Endodermal cell (in vitro differentiated cells): ENCODE measurements around the gene TMSB10. TPM values are rescaled to one million over a fixed set of nuclear protein-coding genes. Genes with fewer than 3 reads are reported as not detected.

Experiments
- DNase-seq: peaks from one replicate; pipeline ENCODE4 v3.0.0-alpha.2; 2017
- H3K27ac ChIP-seq: 2 replicates; pipeline ENCODE4 v1.5.1; 2013; ENCODE audit warnings: mild to moderate bottlenecking, low read depth, low read length, moderate library complexity
- H3K27me3 ChIP-seq: 2 replicates; pipeline ENCODE4 v1.6.1; 2013; ENCODE audit warnings: mild to moderate bottlenecking, low read length, moderate library complexity; ENCODE audit not compliant: insufficient read depth, control insufficient read depth, poor library complexity, severe bottlenecking
- H3K36me3 ChIP-seq: 2 replicates; pipeline ENCODE4 v1.7.0; 2013; ENCODE audit warnings: mild to moderate bottlenecking, low read length, moderate library complexity; ENCODE audit not compliant: control insufficient read depth, insufficient read depth
- H3K4me1 ChIP-seq: one replicate; pipeline ENCODE4 v1.7.0; 2013; ENCODE audit warnings: low read length; ENCODE audit not compliant: control insufficient read depth, insufficient read depth
- H3K4me3 ChIP-seq: 2 replicates; pipeline ENCODE4 v1.5.1; 2013; ENCODE audit warnings: mild to moderate bottlenecking, low read length, moderate library complexity
- H3K9ac ChIP-seq: 2 replicates; pipeline ENCODE4 v1.6.1; 2013; ENCODE audit warnings: mild to moderate bottlenecking, low read length, moderate library complexity; ENCODE audit not compliant: poor library complexity, severe bottlenecking; ENCODE audit errors: extremely low read depth
- H3K9me3 ChIP-seq: 2 replicates; pipeline ENCODE4 v1.6.1; 2013; ENCODE audit warnings: mild to moderate bottlenecking, low read length, moderate library complexity; ENCODE audit not compliant: control insufficient read depth
- H3K27ac Mint-ChIP-seq: 2 replicates; pipeline ENCODE4 v1.8.0; 2020; ENCODE audit warnings: mixed read lengths
- H3K27me3 Mint-ChIP-seq: 2 replicates; pipeline ENCODE4 v1.8.0; 2021; ENCODE audit warnings: mild to moderate bottlenecking, mixed read lengths; ENCODE audit not compliant: insufficient read depth
- H3K36me3 Mint-ChIP-seq: 2 replicates; pipeline ENCODE4 v1.8.0; 2020; ENCODE audit warnings: low read depth, mixed read lengths
- H3K4me1 Mint-ChIP-seq: 2 replicates; pipeline ENCODE4 v1.8.0; 2020; ENCODE audit warnings: mixed read lengths
- H3K4me3 Mint-ChIP-seq: 2 replicates; pipeline ENCODE4 v1.8.0; 2020; ENCODE audit warnings: mild to moderate bottlenecking, moderate library complexity, mixed read lengths
- H3K9me3 Mint-ChIP-seq: 2 replicates; pipeline ENCODE4 v1.8.0; 2020; ENCODE audit warnings: mild to moderate bottlenecking, mixed read lengths
- CTCF ChIP-seq: fragments of 200-600 bp; sonication (generic); conservative IDR thresholded peaks from 2 replicates; pipeline ENCODE4 v1.5.0; 2021; ENCODE audit warnings: antibody characterized with exemption, mild to moderate bottlenecking
- WGBS, 2 experiments: methylation state at CpG; one replicate each; pipeline versions ENCODE4 v1.1.5 to v1.1.7; 2013; ENCODE audit warnings: missing lambda C conversion rate in 2 of 2, mixed read lengths in 1 of 2; ENCODE audit not compliant: insufficient coverage in 1 of 2, insufficient read length in 1 of 2; 5-methylcytosine and 5-hydroxymethylcytosine counted together
- total RNA-seq, 2 donors: library from RNA; stranded (reverse); fragmentation: NEBNext Ultra II Directional in 1 of 2; extraction: Animal tissue kit (Norgen Biotek cat#: 25700) in 1 of 2; gene quantifications; 2 replicates in 1 of 2; 3 replicates in 1 of 2; pipeline ENCODE4 v1.2.1, GENCODE V29; 2021

The TMSB10 gene
- total RNA-seq, 2 donors from 2014 or later: 2,719 to 2,976 TPM

GRCh38 chr2:84897773-84898172 is 7.7 kb upstream of the TMSB10 start:
- 85 to 100% methylated on average over 1 of the region's 1 CpG for WGBS, 2 experiments
- no peak for TF ChIP-seq CTCF
- H3K27ac Mint-ChIP-seq: no peak overlapping the region

DNA sequence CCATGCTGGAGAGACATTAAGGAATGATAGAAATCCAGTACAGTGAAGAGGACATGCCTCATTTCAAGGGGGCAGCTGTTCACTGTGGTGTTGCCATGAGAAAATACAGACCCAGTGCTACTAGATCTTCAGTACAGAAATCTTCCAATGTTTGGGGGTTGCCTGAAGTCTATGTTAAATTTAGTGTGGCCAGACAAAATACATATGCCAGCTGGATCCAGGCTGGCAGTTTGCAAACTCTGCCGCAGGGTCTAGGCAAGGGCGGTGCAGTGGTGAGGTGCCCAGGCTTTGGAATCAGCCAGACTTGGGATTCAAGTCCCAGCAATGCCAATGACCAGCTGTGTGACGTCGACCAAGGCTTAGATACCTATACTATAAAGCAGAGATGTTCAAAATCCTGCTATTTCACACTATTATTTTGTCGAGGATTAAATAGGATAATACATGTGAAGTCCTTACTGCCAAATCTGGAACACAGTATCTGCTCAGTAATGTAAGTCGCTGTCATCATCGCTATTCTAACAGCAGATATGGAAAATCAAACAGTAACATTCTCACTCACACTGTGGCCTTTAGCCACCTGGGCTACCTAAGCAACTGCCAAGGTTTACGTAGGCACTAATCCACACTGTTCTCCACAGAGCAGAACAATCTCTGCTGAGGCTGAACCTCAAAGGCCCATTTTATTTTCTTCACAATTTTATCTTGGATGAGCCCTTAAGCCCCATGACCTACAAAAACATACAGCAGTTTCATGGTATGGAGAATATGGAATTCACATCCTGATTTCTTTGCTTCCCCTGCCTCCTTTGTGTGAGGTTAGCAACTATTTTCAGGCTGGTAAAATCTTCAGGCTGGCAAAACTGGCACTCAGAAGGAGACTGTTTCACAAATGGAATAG is 5.9 kb upstream of the TMSB10 start:
- peak; percentile 26 for DNase-seq
- no peaks in the 10 kb centered on the region for H3K9me3 ChIP-seq
- H3K4me1 ChIP-seq: peaks cover 3% of the 10 kb centered on the region
- Mint-ChIP-seq H3K9me3 (no peaks in the 10 kb centered on the region), H3K36me3 (no peaks in the 10 kb centered on the region), H3K27me3 (peaks cover 27% of the 10 kb centered on the region), H3K27ac (no peak overlapping the region), H3K4me1 (peaks cover 2% of the 10 kb centered on the region), H3K4me3 (no peak overlapping the region)
- no peak for TF ChIP-seq CTCF
- H3K27me3 ChIP-seq: no peaks in the 10 kb centered on the region
- H3K27ac ChIP-seq: no peak overlapping the region
- WGBS, 2 experiments: 89 to 96% methylated on average over 8 of the region's 8 CpGs
- H3K36me3 ChIP-seq: no peaks in the 10 kb centered on the region
- H3K9ac ChIP-seq: no peak overlapping the region
- no peak overlapping the region for H3K4me3 ChIP-seq

More at GRCh38 chr2:84897773-84898172, 7.7 kb upstream of the TMSB10 start:
- Mint-ChIP-seq H3K27me3 (peaks cover 13% of the 10 kb centered on the region), H3K36me3 (no peaks in the 10 kb centered on the region), H3K9me3 (no peaks in the 10 kb centered on the region), H3K4me3 (no peak overlapping the region), H3K4me1 (peaks cover 8% of the 10 kb centered on the region)
- peaks cover 3% of the 10 kb centered on the region for H3K4me1 ChIP-seq
- H3K27me3 ChIP-seq: no peaks in the 10 kb centered on the region
- no peaks in the 10 kb centered on the region for H3K9me3 ChIP-seq
- no peak overlapping the region for H3K9ac ChIP-seq
- H3K4me3 ChIP-seq: no peak overlapping the region
- no peak overlapping the region for H3K27ac ChIP-seq
- DNase-seq: no peak
- H3K36me3 ChIP-seq: no peaks in the 10 kb centered on the region

DNA sequence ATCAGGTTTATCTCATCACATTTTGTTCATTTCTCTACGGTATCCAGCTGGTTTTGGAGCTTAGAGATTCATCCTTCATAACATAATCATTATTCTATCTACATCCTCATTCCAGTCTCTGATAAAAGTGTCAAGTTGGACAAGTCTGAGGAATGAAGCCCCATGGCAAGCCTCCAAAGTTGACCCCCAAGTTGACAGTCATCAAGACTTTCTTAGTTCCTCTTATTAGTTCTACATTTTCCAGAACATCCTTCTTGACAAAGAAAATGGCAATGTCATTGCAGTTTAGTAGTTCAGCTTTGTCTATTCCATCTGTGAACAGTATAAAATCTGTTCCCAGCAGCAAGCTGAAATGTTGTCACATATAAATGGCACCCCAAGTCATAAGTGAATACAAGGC is 4.5 kb upstream of the TMSB10 start:
- Histone ChIP-seq H3K4me3 (no peak overlapping the region), H3K4me1 (peaks cover 3% of the 10 kb centered on the region), H3K36me3 (peaks cover under 1% of the 10 kb centered on the region), H3K27ac (no peak overlapping the region), H3K27me3 (no peaks in the 10 kb centered on the region), H3K9ac (no peak overlapping the region), H3K9me3 (no peaks in the 10 kb centered on the region)
- peak; percentile 9 for DNase-seq
- H3K4me1 Mint-ChIP-seq: peaks cover 2% of the 10 kb centered on the region
- peaks cover 1% of the 10 kb centered on the region for H3K36me3 Mint-ChIP-seq
- peaks cover 30% of the 10 kb centered on the region for H3K27me3 Mint-ChIP-seq
- TF ChIP-seq CTCF: no peak
- no peak overlapping the region for H3K27ac Mint-ChIP-seq
- 91% methylated on average over 1 of the region's 1 CpG; no CpG with 5 or more reads in 1 of the 2 experiments for WGBS, 2 experiments
- H3K9me3 Mint-ChIP-seq: no peaks in the 10 kb centered on the region
- H3K4me3 Mint-ChIP-seq: no peak overlapping the region
